GM18867 (cell line): ENCODE measurements around the gene RNF166.

Experiments used
- ATAC-seq: cut with Tn5 transposase; IDR thresholded peaks from one replicate; pipeline ENCODE4 v1.9.1; 2021; ENCODE audit warnings: mild to moderate bottlenecking, moderate library complexity; ENCODE audit not compliant: unreplicated experiment

RNF166 gene

GRCh38 chr16:88724855-88725555 lies 18.8 kb upstream of the RNF166 start:
- no peak for ATAC-seq

DNA sequence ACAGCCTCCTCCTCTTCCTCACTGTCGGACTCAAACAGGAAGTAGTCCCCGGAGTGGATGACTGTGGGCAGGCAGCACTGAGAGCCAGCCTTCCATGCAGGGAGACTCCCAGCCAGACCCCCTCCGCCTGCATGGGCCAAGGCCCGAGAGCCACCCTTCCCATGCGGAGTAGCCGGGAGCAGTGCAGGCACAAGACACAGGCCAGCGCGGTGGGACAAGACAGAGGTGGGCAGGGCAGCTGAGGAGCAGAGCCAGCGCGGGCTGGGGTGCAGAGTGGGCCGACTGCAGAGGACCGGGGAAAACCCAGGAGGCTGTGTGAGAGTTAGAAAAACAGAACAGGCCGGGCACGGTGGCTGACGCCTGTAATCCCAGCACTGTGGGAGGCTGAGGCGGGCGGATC lies 17.7 kb upstream of the RNF166 start:
- no peak for ATAC-seq

DNA sequence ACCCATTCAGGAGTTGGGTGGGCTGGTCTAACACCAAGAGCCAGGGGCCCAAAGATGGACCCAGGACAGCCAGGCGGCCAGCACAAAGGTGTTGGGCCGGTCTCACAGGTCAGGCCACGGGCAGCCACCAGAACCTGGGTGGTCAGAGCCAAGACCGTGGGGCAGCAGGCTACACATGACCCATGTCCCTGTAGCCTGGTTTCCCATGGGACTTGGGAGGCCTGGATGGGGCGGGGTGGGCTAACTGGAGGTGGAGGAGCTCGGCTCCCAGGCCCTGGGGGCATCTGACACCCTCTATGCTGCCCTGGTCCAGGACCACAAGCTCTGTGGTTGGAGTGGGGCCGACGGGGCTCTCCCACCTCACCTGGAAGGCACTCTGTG lies 17.3 kb upstream of the RNF166 start:
- ATAC-seq: no peak

- ATAC-seq: no peak
Observed at GRCh38 chr16:88722784-88723506, 16.7 kb upstream of the RNF166 start.

DNA sequence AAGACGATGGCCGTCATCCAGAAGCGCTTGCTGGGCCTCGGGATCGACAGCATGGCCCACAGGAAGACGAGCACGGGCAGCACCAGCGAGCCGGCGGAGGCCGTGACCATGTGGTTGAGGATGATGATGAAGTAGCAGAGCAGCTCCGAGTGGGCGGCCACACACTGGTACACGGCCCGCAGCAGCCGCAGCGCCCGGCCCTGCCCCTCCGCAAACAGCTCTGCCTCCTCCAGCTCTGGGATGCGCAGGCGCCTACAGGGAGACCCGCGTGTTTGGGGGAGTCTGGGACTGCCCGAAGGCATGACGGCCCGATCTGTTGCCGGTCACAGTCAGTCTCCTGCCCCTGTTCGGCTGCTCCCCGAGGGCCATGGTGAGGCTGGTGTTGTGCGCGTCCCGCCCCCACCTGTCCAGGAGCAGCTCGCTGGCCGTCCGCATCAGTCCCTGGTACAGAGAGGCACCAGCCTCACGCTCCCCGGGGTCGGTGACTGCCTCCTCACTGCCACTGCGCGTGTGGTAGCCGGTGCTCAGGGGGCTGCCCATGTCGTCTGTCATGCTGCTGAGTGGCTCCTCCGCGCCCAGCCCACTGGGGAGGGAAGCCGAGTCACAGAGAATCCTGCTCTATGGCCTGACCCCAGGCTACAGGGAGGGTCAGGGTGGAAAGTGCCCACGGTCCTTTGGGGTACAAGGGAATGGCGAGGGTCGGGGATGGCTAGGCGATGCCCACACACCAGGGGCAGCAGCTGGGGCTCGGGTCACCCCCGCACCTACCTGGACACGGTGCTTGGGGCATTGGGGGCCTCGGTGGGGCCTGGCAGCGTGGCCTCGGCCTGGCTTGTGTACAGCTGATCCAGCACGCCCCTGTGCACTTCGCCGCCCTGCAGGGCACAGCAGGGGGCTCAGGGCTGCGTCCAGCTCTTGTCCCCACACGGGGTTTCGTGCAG lies 15.9 kb upstream of the RNF166 start:
- ATAC-seq: no peak

DNA sequence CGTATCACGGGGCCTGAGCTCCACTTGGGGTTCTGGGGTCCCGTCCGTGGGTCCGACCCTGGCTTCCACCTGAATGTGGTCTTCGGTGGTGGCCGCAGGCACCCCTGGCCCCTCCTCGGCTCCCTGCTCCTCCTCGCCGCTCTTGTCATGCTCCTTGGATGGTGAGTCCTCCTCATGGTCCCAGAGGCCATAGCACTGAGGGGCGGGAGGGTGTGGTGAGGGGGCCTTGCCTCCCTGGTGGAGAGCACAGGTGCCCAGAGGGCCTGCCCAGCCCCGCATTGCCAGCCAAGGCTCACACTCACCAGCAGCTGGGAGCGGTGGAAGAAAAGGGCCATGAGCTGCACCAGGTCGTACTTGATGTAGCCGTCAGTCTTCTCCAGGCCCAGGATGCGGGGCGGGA lies 15.0 kb upstream of the RNF166 start:
- no peak for ATAC-seq

- ATAC-seq: no peak
Observed at GRCh38 chr16:88720396-88720970, 14.3 kb upstream of the RNF166 start.

DNA sequence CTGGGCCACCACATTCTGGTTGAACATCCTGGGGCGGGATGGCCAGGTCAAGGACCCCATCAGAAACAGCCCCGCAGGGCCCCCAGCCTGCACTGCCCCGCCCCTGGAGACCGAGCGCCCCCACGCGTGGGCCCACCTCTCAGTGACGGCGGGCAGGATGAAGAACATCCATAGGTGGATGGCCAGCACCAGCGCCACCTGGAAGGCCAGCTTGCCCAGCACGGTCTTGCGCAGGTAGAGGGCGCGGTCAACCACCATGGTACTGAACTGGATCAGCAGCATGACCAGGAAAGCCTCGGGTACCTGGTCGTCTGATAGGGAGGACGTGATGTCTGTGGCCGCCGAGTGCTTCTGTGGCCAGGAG lies 13.7 kb upstream of the RNF166 start:
- ATAC-seq: no peak

- ATAC-seq: no peak
Observed at GRCh38 chr16:88719267-88719932, 13.2 kb upstream of the RNF166 start.

DNA sequence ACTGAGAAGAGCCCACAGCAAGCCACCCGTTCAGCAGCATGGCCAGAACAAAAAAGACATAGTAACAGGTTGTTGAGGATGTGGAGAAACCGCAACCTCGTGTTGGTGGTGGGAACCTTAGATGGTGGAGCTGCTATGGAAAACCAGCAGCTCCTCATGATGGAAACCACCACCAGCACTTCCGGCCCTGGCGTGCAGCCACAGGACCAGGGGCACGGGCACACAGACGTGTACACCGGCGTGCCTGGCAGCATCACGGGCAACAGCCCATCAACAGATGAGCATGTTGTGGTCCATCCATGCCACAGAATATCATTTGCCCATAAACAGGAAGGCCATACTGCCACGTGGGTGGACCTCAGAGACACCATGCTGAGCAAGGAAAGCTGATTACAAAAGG lies 12.0 kb upstream of the RNF166 start:
- ATAC-seq: no peak

GRCh38 chr16:88716601-88717001 lies 10.4 kb upstream of the RNF166 start:
- ATAC-seq: no peak

DNA sequence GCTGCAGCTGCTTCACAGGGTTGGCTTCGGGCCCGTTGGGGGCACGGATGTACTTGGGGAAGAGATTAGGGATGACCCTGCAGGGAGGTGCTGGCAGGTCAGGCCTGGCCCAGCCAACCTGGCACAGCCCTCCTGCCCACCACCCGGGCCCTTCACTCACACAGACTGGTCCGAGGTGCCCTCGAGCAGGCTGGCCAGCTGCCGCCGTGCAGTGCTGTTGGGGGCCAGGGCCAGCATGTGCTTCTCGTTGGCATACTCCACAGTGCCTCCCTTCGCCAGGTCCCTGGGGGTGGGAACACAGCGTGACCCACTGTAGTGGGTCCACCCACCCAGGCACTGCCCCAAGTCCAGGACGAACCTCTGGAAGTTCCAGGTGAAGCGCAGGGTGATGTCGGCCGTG lies 10.0 kb upstream of the RNF166 start:
- no peak for ATAC-seq

- ATAC-seq: no peak
Observed at GRCh38 chr16:88715312-88716190, 9.3 kb upstream of the RNF166 start.

DNA sequence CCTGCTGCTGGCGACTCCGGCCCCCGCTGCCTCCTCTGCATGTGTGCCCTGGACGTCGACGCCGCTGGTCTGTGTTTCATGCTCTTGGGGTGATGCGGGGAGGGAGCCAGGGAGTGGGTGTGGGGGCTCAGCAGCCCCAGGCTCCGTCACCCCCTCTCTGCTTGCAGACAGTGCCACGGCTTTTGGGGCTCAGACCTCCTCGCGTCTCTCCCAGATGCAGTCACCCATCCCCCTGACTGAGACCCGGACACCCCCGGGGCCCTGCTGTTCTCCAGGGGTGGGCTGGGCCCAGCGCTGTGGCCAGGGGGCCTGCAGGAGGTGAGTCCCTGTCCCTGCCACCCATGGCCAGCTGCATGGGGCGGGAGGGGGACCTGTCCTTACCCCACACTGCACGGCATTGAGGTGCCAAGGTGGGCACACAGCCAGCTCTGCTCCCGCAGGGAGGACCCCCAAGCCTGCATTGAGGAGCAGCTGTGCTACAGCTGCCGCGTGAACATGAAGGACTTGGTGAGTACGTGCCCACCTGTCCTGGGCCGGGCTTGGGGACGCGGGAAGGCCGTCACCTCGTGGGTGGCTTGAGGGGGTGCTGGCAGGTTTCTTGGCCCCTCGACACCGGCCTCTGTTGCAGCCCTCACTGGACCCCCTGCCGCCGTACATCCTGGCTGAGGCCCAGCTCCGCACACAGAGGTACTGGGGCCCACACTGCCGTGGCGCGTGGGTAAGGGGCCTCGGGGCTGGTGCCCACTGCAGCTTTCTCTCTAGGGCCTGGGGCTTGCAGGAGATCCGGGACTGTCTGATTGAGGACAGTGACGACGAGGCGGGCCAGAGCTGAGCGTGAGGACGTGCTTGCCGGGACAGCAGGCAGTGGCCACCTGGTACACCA lies 8.5 kb upstream of the RNF166 start:
- no peak for ATAC-seq

DNA sequence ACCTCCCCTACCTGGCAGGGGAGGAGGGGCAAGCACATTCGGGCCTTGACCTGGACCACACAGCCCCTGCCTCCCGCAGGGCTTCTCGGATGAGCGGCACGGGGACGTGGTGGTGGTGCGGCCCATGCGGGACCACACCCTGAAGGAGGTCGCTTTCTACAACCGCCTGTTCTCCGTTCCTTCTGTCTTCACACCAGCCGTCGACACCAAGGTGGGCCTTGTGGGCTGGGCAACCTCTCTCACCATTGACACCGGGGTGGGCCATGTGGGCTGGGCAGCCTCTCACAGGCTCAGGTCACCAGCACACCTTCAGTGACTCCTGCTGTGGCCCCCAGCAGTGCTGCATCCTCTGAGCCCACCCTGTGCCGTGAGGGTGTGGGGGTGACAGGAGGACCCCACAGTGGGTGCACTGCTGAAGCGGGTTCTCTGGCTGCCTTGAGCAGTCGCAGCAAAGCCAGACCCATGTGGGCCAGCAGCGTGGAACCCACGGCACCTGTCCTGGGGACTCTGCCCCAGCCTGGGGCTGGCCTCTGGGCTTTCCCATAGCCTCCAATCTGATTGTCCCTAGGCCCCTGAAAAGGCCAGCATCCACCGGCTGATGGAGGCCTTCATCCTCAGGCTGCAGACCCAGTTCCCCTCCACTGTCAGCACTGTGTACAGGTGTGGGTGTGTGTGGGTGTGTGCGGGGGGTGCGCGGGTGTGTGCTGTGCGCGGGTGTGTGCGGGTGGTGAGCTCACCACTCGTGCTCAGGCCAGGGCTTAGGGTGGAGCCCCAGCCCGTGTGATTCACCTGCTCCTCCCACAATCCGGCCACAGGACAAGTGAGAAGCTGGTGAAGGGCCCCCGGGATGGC lies 7.6 kb upstream of the RNF166 start:
- ATAC-seq: no peak

DNA sequence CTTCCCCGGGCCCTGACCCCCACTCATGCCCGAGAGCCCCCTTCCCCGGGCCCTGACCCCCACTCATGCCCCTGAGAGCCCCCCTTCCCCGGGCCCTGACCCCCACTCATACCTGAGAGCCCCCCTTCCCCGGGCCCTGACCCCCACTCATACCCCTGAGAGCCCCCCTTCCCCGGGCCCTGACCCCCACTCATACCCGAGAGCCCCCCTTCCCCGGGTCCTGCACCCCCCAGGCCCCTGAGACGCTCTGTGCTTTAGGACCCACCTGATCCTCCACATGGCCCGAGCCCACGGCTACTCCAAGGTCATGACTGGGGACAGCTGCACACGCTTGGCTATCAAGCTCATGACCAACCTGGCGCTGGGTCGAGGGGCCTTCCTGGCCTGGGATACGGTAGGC lies 6.8 kb upstream of the RNF166 start:
- no peak for ATAC-seq

DNA sequence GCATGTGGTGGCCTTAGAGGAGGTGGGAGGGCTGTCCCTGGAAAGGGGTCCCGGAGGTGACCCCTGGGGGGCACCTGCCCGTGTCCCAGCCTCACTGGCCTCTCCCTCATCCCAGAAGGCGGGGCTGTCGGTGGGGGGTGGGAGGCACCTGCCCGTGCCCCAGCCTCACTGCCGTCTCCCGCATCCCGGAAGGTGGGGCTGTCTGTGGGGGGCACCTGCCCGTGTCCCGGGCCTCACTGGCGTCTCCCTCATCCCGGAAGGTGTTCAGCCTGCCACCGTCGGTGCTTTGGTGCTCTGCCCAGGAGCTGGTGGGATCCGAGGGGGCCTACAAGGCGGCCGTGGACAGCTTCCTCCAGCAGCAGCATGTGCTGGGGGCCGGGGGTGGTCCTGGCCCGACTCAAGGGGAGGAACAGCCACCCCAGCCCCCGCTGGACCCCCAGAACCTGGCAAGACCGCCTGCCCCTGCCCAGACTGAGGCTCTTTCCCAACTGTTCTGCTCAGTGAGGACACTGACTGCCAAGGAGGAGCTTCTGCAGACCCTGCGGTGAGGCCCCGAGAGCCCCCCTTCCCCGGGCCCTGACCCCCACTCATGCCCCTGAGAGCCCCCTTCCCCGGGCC lies 6.3 kb upstream of the RNF166 start:
- no peak for ATAC-seq
